ENCODE results near the gene SHISA6.

Gene SHISA6

GRCh38 chr17:11441004-11441403 is 200.0 kb downstream of the SHISA6 start:
- no peaks in the 10 kb centered on the region for H3K27me3 ChIP-seq (ENCODE audit: control insufficient read depth in 1 of 2, insufficient read depth in 1 of 2, low read length in 2 of 2)
- H3K27ac ChIP-seq (ENCODE audit: low read length, poor library complexity, severe bottlenecking) = no peak overlapping the region
- no peaks in the 10 kb centered on the region for H3K4me1 ChIP-seq (ENCODE audit: control insufficient read depth, insufficient read depth, low read depth, low read length)
- no peak for DNase-seq
- H3K14ac ChIP-seq (ENCODE audit: low read length in 2 of 2) = no peak overlapping the region
- no peak overlapping the region for H4K91ac ChIP-seq (ENCODE audit: low read length)
- no peak overlapping the region for H2AK5ac ChIP-seq (ENCODE audit: low read length, severe bottlenecking)
- H2BK5ac ChIP-seq (ENCODE audit: low read depth, low read length, poor library complexity, severe bottlenecking) = no peak overlapping the region
- H3K9me3 ChIP-seq (ENCODE audit: control insufficient read depth, low read length) = peaks cover 3% of the 10 kb centered on the region
- H4K8ac ChIP-seq (ENCODE audit: low read length) = no peak overlapping the region
- no peak overlapping the region for H3K9ac ChIP-seq (ENCODE audit: low read length)
- no peaks in the 10 kb centered on the region for H3K79me1 ChIP-seq (replicated peaks; ENCODE audit: low read length, poor library complexity, severe bottlenecking)
- no peak overlapping the region for H3K18ac ChIP-seq (ENCODE audit: low read depth in 1 of 2, low read length in 2 of 2)
- H2BK15ac ChIP-seq (ENCODE audit: low read depth, poor library complexity, severe bottlenecking) = no peak overlapping the region
- no peak overlapping the region for H3K4me2 ChIP-seq (ENCODE audit: low read length, poor library complexity, severe bottlenecking)
- H3K4ac ChIP-seq (ENCODE audit: low read depth in 1 of 2, low read length in 2 of 2) = no peak overlapping the region
- H2BK12ac ChIP-seq (ENCODE audit: low read length in 2 of 2) = no peak overlapping the region
- no peaks in the 10 kb centered on the region for H3K36me3 ChIP-seq (ENCODE audit: control insufficient read depth in 1 of 2, insufficient read depth in 2 of 2, low read depth in 1 of 2, low read length in 2 of 2)
- no peak overlapping the region for H3K23ac ChIP-seq (ENCODE audit: low read length in 2 of 2)
- no peak overlapping the region for H2AFZ ChIP-seq (ENCODE audit: low read depth, low read length)
- 67% methylated on average over 1 of the region's 1 CpG for WGBS
- H3K4me3 ChIP-seq (ENCODE audit: insufficient read depth in 1 of 2, low read depth in 1 of 2, low read length in 2 of 2) = no peak overlapping the region
- no peak overlapping the region for H2BK120ac ChIP-seq (ENCODE audit: low read depth, low read length)

GRCh38 chr17:11446316-11446715 is 205.3 kb downstream of the SHISA6 start:
- Histone ChIP-seq H3K9me3 (ENCODE audit: control insufficient read depth, low read length) (no peaks in the 10 kb centered on the region), H3K4me1 (ENCODE audit: control insufficient read depth, insufficient read depth, low read depth, low read length) (no peaks in the 10 kb centered on the region), H3K4ac (ENCODE audit: low read depth in 1 of 2, low read length in 2 of 2) (no peak overlapping the region), H3K27me3 (ENCODE audit: control insufficient read depth in 1 of 2, insufficient read depth in 1 of 2, low read length in 2 of 2) (no peaks in the 10 kb centered on the region), H2BK5ac (ENCODE audit: low read depth, low read length, poor library complexity, severe bottlenecking) (no peak overlapping the region), H4K8ac (ENCODE audit: low read length) (no peak overlapping the region), H3K9ac (ENCODE audit: low read length) (no peak overlapping the region), H2BK12ac (ENCODE audit: low read length in 2 of 2) (no peak overlapping the region), H3K14ac (ENCODE audit: low read length in 2 of 2) (no peak overlapping the region), H2BK15ac (ENCODE audit: low read depth, poor library complexity, severe bottlenecking) (no peak overlapping the region), H2AK5ac (ENCODE audit: low read length, severe bottlenecking) (no peak overlapping the region), H2AFZ (ENCODE audit: low read depth, low read length) (no peak overlapping the region), H3K18ac (ENCODE audit: low read depth in 1 of 2, low read length in 2 of 2) (no peak overlapping the region), H3K4me3 (ENCODE audit: insufficient read depth in 1 of 2, low read depth in 1 of 2, low read length in 2 of 2) (no peak overlapping the region), H3K4me2 (ENCODE audit: low read length, poor library complexity, severe bottlenecking) (no peak overlapping the region), H3K27ac (ENCODE audit: low read length, poor library complexity, severe bottlenecking) (no peak overlapping the region), H3K79me1 (replicated peaks; ENCODE audit: low read length, poor library complexity, severe bottlenecking) (no peaks in the 10 kb centered on the region), H4K91ac (ENCODE audit: low read length) (no peak overlapping the region), H3K23ac (ENCODE audit: low read length in 2 of 2) (no peak overlapping the region), H3K36me3 (ENCODE audit: control insufficient read depth in 1 of 2, insufficient read depth in 2 of 2, low read depth in 1 of 2, low read length in 2 of 2) (no peaks in the 10 kb centered on the region), H2BK120ac (ENCODE audit: low read depth, low read length) (no peak overlapping the region)
- WGBS = 63% methylated on average over 4 of the region's 4 CpGs
- DNase-seq = no peak

GRCh38 chr17:11454096-11454495 is 213.1 kb downstream of the SHISA6 start:
- Histone ChIP-seq H3K9me3 (ENCODE audit: control insufficient read depth, low read length) (peaks cover 2% of the 10 kb centered on the region), H3K36me3 (ENCODE audit: control insufficient read depth in 1 of 2, insufficient read depth in 2 of 2, low read depth in 1 of 2, low read length in 2 of 2) (no peaks in the 10 kb centered on the region), H2AFZ (ENCODE audit: low read depth, low read length) (no peak overlapping the region), H3K4me1 (ENCODE audit: control insufficient read depth, insufficient read depth, low read depth, low read length) (no peaks in the 10 kb centered on the region), H3K4ac (ENCODE audit: low read depth in 1 of 2, low read length in 2 of 2) (no peak overlapping the region), H2BK120ac (ENCODE audit: low read depth, low read length) (no peak overlapping the region), H2BK12ac (ENCODE audit: low read length in 2 of 2) (no peak overlapping the region), H3K9ac (ENCODE audit: low read length) (no peak overlapping the region), H3K18ac (ENCODE audit: low read depth in 1 of 2, low read length in 2 of 2) (no peak overlapping the region), H2BK5ac (ENCODE audit: low read depth, low read length, poor library complexity, severe bottlenecking) (no peak overlapping the region), H3K27ac (ENCODE audit: low read length, poor library complexity, severe bottlenecking) (no peak overlapping the region), H3K14ac (ENCODE audit: low read length in 2 of 2) (no peak overlapping the region), H2AK5ac (ENCODE audit: low read length, severe bottlenecking) (no peak overlapping the region), H3K4me3 (ENCODE audit: insufficient read depth in 1 of 2, low read depth in 1 of 2, low read length in 2 of 2) (no peak overlapping the region), H3K79me1 (replicated peaks; ENCODE audit: low read length, poor library complexity, severe bottlenecking) (no peaks in the 10 kb centered on the region), H3K4me2 (ENCODE audit: low read length, poor library complexity, severe bottlenecking) (no peak overlapping the region), H3K27me3 (ENCODE audit: control insufficient read depth in 1 of 2, insufficient read depth in 1 of 2, low read length in 2 of 2) (no peaks in the 10 kb centered on the region), H3K23ac (ENCODE audit: low read length in 2 of 2) (no peak overlapping the region), H4K91ac (ENCODE audit: low read length) (no peak overlapping the region), H4K8ac (ENCODE audit: low read length) (no peak overlapping the region), H2BK15ac (ENCODE audit: low read depth, poor library complexity, severe bottlenecking) (no peak overlapping the region)
- 83% methylated on average over 7 of the region's 7 CpGs for WGBS
- DNase-seq = no peak

GRCh38 chr17:11458279-11458678 is 217.3 kb downstream of the SHISA6 start:
- H3K79me1 ChIP-seq (replicated peaks; ENCODE audit: low read length, poor library complexity, severe bottlenecking) = no peaks in the 10 kb centered on the region

More at GRCh38 chr17:11458279-11458678, 217.3 kb downstream of the SHISA6 start:
- no peak overlapping the region for H2BK15ac ChIP-seq (ENCODE audit: low read depth, poor library complexity, severe bottlenecking)
- H2BK120ac ChIP-seq (ENCODE audit: low read depth, low read length) = no peak overlapping the region
- no peaks in the 10 kb centered on the region for H3K4me1 ChIP-seq (ENCODE audit: control insufficient read depth, insufficient read depth, low read depth, low read length)
- no peak overlapping the region for H3K23ac ChIP-seq (ENCODE audit: low read length in 2 of 2)
- no peaks in the 10 kb centered on the region for H3K27me3 ChIP-seq (ENCODE audit: control insufficient read depth in 1 of 2, insufficient read depth in 1 of 2, low read length in 2 of 2)
- H3K4me3 ChIP-seq (ENCODE audit: insufficient read depth in 1 of 2, low read depth in 1 of 2, low read length in 2 of 2) = no peak overlapping the region
- H3K9me3 ChIP-seq (ENCODE audit: control insufficient read depth, low read length) = peaks cover 2% of the 10 kb centered on the region
- no peaks in the 10 kb centered on the region for H3K36me3 ChIP-seq (ENCODE audit: control insufficient read depth in 1 of 2, insufficient read depth in 2 of 2, low read depth in 1 of 2, low read length in 2 of 2)
- H3K27ac ChIP-seq (ENCODE audit: low read length, poor library complexity, severe bottlenecking) = no peak overlapping the region
- H3K9ac ChIP-seq (ENCODE audit: low read length) = no peak overlapping the region
- H3K4me2 ChIP-seq (ENCODE audit: low read length, poor library complexity, severe bottlenecking) = no peak overlapping the region
- no peak overlapping the region for H4K8ac ChIP-seq (ENCODE audit: low read length)
- H3K14ac ChIP-seq (ENCODE audit: low read length in 2 of 2) = no peak overlapping the region
- no peak overlapping the region for H2BK5ac ChIP-seq (ENCODE audit: low read depth, low read length, poor library complexity, severe bottlenecking)
- no peak overlapping the region for H2AK5ac ChIP-seq (ENCODE audit: low read length, severe bottlenecking)
- no peak overlapping the region for H2BK12ac ChIP-seq (ENCODE audit: low read length in 2 of 2)
- 98% methylated on average over 4 of the region's 4 CpGs for WGBS
- H3K18ac ChIP-seq (ENCODE audit: low read depth in 1 of 2, low read length in 2 of 2) = no peak overlapping the region
- no peak overlapping the region for H4K91ac ChIP-seq (ENCODE audit: low read length)
- H3K4ac ChIP-seq (ENCODE audit: low read depth in 1 of 2, low read length in 2 of 2) = no peak overlapping the region
- DNase-seq = no peak
- no peak overlapping the region for H2AFZ ChIP-seq (ENCODE audit: low read depth, low read length)
